CD14-positive monocyte (primary cell): ENCODE results near the gene PDP2. TPM values are rescaled to one million over a fixed set of nuclear protein-coding genes. Genes with fewer than 3 reads are reported as not detected.
A peak's percentile ranks its signal among the peaks of the same experiment; 100 is the strongest.

Experiments
- DNase-seq, 3 donors: peaks; one replicate each; pipeline ENCODE4 v3.0.0-alpha.2; 2011 to 2022
- H2AFZ ChIP-seq: 2 replicates; pipeline ENCODE4 v1.6.0; 2012; ENCODE audit warnings: mild to moderate bottlenecking, low read depth, low read length, inconsistent platforms; ENCODE audit not compliant: insufficient read depth, poor library complexity, severe bottlenecking
- H3K27ac ChIP-seq, 2 donors: 1 replicate in 1 of 2; 2 replicates in 1 of 2; pipeline ENCODE4 v1.5.1; 2012 to 2013; ENCODE audit warnings: low read length in 2 of 2, control low read depth in 1 of 2, inconsistent platforms in 1 of 2, low read depth in 1 of 2, mild to moderate bottlenecking in 1 of 2
- H3K27me3 ChIP-seq, 2 donors: one replicate each; pipeline versions ENCODE4 v1.6.0 to v1.6.1; 2011 to 2013; ENCODE audit warnings: low read length in 2 of 2; ENCODE audit not compliant: control insufficient read depth in 2 of 2, insufficient read depth in 2 of 2
- H3K36me3 ChIP-seq, 2 donors: replicated peaks in 1 of 2; 1 replicate in 1 of 2; 2 replicates in 1 of 2; pipeline versions ENCODE4 v1.5.1 to v1.6.1; 2012 to 2013; ENCODE audit warnings: low read length in 2 of 2, control low read depth in 1 of 2, inconsistent platforms in 1 of 2, mild to moderate bottlenecking in 1 of 2; ENCODE audit not compliant: insufficient read depth in 2 of 2, control insufficient read depth in 1 of 2
- H3K4me1 ChIP-seq, 2 donors: 1 replicate in 1 of 2; 2 replicates in 1 of 2; pipeline versions ENCODE4 v1.5.1 to v1.6.1; 2012 to 2013; ENCODE audit warnings: low read length in 2 of 2, control low read depth in 1 of 2, inconsistent platforms in 1 of 2, mild to moderate bottlenecking in 1 of 2, moderate library complexity in 1 of 2; ENCODE audit not compliant: insufficient read depth in 2 of 2, control insufficient read depth in 1 of 2
- H3K4me2 ChIP-seq: replicated peaks from 2 replicates; pipeline ENCODE3; 2012; ENCODE audit warnings: low read length, moderate library complexity, mild to moderate bottlenecking; ENCODE audit not compliant: poor library complexity, severe bottlenecking; ENCODE audit errors: extremely low read depth
- H3K4me3 ChIP-seq, 3 experiments: fragments of 200-600 bp in 1 of 3; sonication (generic) in 1 of 3; replicated peaks in 1 of 3; 1 replicate in 2 of 3; 2 replicates in 1 of 3; pipeline ENCODE4 v1.5.1; 2011 to 2013; ENCODE audit warnings: low read length in 3 of 3, mild to moderate bottlenecking in 3 of 3, control low read depth in 2 of 3, low read depth in 2 of 3, inconsistent platforms in 1 of 3, moderate library complexity in 1 of 3
- H3K79me2 ChIP-seq: 2 replicates; pipeline ENCODE4 v1.6.0; 2012; ENCODE audit warnings: mild to moderate bottlenecking, control low read depth, inconsistent platforms, low read length, moderate library complexity; ENCODE audit not compliant: insufficient read depth
- H3K9ac ChIP-seq: 2 replicates; pipeline ENCODE4 v1.6.0; 2017; ENCODE audit warnings: low read length, mild to moderate bottlenecking; ENCODE audit not compliant: insufficient read depth, poor library complexity, severe bottlenecking
- H3K9me3 ChIP-seq, 2 donors: replicated peaks in 1 of 2; 1 replicate in 1 of 2; 2 replicates in 1 of 2; pipeline versions ENCODE4 v1.5.1 to v1.6.1; 2012 to 2013; ENCODE audit warnings: low read length in 2 of 2, control low read depth in 1 of 2; ENCODE audit not compliant: control insufficient read depth in 1 of 2, insufficient read depth in 1 of 2
- H4K20me1 ChIP-seq: 2 replicates; pipeline ENCODE4 v1.6.0; 2012; ENCODE audit warnings: mild to moderate bottlenecking, low read length, control low read depth, moderate library complexity; ENCODE audit not compliant: insufficient read depth
- H3K27ac Mint-ChIP-seq, 7 donors: one replicate each; pipeline ENCODE4 v1.8.0; 2020; ENCODE audit warnings: mild to moderate bottlenecking in 7 of 7, mixed read lengths in 7 of 7, moderate library complexity in 6 of 7, inconsistent platforms in 2 of 7
- H3K27me3 Mint-ChIP-seq, 3 donors: one replicate each; pipeline ENCODE4 v1.8.0; 2021 to 2022; ENCODE audit warnings: low read depth in 3 of 3, mild to moderate bottlenecking in 3 of 3, mixed read lengths in 3 of 3, moderate library complexity in 3 of 3, inconsistent platforms in 1 of 3
- H3K36me3 Mint-ChIP-seq, 2 donors: one replicate each; pipeline ENCODE4 v1.8.0; 2020; ENCODE audit warnings: mixed read lengths in 2 of 2, inconsistent platforms in 1 of 2, mild to moderate bottlenecking in 1 of 2
- H3K4me1 Mint-ChIP-seq: one replicate; pipeline ENCODE4 v1.8.0; 2020; ENCODE audit warnings: mild to moderate bottlenecking, mixed read lengths
- H3K4me3 Mint-ChIP-seq, 2 donors: one replicate each; pipeline ENCODE4 v1.8.0; 2020; ENCODE audit warnings: mild to moderate bottlenecking in 2 of 2, mixed read lengths in 2 of 2, moderate library complexity in 1 of 2
- H3K9me3 Mint-ChIP-seq, 7 donors: one replicate each; pipeline ENCODE4 v1.8.0; 2020 to 2022; ENCODE audit warnings: mixed read lengths in 7 of 7, mild to moderate bottlenecking in 6 of 7, moderate library complexity in 6 of 7, inconsistent platforms in 2 of 7
- CTCF ChIP-seq: fragments of 200-600 bp; IDR thresholded peaks from one replicate; pipeline ENCODE4 v1.8.0; 2022; ENCODE audit warnings: antibody characterized with exemption, mild to moderate bottlenecking
- WGBS: methylation state at CpG from one replicate; pipeline ENCODE4 v1.1.5; 2013; ENCODE audit warnings: missing lambda C conversion rate; ENCODE audit not compliant: insufficient coverage; 5-methylcytosine and 5-hydroxymethylcytosine counted together
- intact Hi-C, 2 donors: fragments of 100-400 bp; cut with micrococcal nuclease; formaldehyde crosslinking; loops; one replicate each; pipeline versions ENCODE4 v1.15.0 to v1.15.1; 2023
- polyA plus RNA-seq, 3 donors: library from polyadenylated mRNA; depleted of rRNA in 1 of 3; unstranded in 2 of 3; stranded (reverse) in 1 of 3; fragments of 300-500 nt in 2 of 3; fragments of >200 nt in 1 of 3; fragmentation: Illumina TruSeq in 2 of 3; gene quantifications; 1 replicate in 2 of 3; 2 replicates in 1 of 3; pipeline ENCODE4 v1.2.3, GENCODE V29; 2012 to 2021

PDP2 gene
- polyA plus RNA-seq, 3 donors, result 1.1 TPM; not detected in 2

- H3K27ac Mint-ChIP-seq, result no peak overlapping the region
- Histone ChIP-seq H3K27ac (no peak overlapping the region), H3K9ac (no peak overlapping the region), H3K4me2 (no peak overlapping the region), H4K20me1 (no peaks in the 10 kb centered on the region), H2AFZ (no peak overlapping the region), H3K9me3 (peaks cover 0 to 14% of the 10 kb centered on the region in 2 donors), H3K4me1 (peaks cover 13 to 16% of the 10 kb centered on the region in 2 donors), H3K4me3 (no peak overlapping the region), H3K27me3 (peaks cover 22 to 60% of the 10 kb centered on the region in 2 donors), H3K36me3 (no peaks in the 10 kb centered on the region), H3K79me2 (no peaks in the 10 kb centered on the region)
- DNase-seq, result no peak
- H3K36me3 Mint-ChIP-seq, result peaks cover 0 to 9% of the 10 kb centered on the region in 2 donors
- peaks cover 22% of the 10 kb centered on the region for H3K4me1 Mint-ChIP-seq
- no peak for TF ChIP-seq CTCF
- H3K4me3 Mint-ChIP-seq, result peak overlapping the region in 1 of 2 donors; percentile 80
- H3K9me3 Mint-ChIP-seq, result peaks cover 0 to 11% (median 3%) of the 10 kb centered on the region in 7 donors
- intact Hi-C loops, result no loop called here
- 100% methylated on average over 1 of the region's 1 CpG for WGBS
- peaks cover 60 to 86% (median 69%) of the 10 kb centered on the region in 3 donors for H3K27me3 Mint-ChIP-seq
Measured at GRCh38 chr16:66846266-66846665, 34.0 kb upstream of the PDP2 start.

DNA sequence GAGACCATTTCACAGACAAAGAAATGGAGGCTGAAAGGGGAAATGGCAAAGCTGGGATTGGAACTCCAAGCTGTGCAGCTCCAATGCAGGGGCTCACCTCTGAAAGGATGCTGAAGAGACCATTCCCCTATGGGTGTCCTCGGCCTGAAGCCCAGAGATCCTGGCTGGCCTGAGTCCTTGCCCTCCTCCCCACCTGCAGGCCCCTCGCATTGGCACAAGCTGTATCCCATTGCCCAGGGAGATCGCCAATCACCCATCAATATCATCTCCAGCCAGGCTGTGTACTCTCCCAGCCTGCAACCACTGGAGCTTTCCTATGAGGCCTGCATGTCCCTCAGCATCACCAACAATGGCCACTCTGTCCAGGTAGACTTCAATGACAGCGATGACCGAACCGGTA lies 33.5 kb upstream of the PDP2 start:
- H3K27me3 ChIP-seq, result peaks cover 22 to 62% of the 10 kb centered on the region in 2 donors
- Mint-ChIP-seq H3K36me3 (peaks cover 0 to 9% of the 10 kb centered on the region in 2 donors), H3K9me3 (peaks cover 0 to 11% (median 3%) of the 10 kb centered on the region in 7 donors), H3K4me3 (peak overlapping the region in 1 of 2 donors; percentile 15), H3K27ac (no peak overlapping the region), H3K27me3 (peaks cover 61 to 91% (median 73%) of the 10 kb centered on the region in 3 donors), H3K4me1 (peaks cover 22% of the 10 kb centered on the region)
- H3K27ac ChIP-seq, result no peak overlapping the region
- no peaks in the 10 kb centered on the region for H3K79me2 ChIP-seq
- H4K20me1 ChIP-seq, result no peaks in the 10 kb centered on the region
- H3K4me3 ChIP-seq, result no peak overlapping the region
- H3K4me2 ChIP-seq, result no peak overlapping the region
- no peak for DNase-seq
- H3K36me3 ChIP-seq, result no peaks in the 10 kb centered on the region
- peaks cover 0 to 14% of the 10 kb centered on the region in 2 donors for H3K9me3 ChIP-seq
- WGBS, result 97% methylated on average over 6 of the region's 6 CpGs
- H2AFZ ChIP-seq, result no peak overlapping the region
- TF ChIP-seq CTCF, result no peak
- H3K4me1 ChIP-seq, result peaks cover 13 to 16% of the 10 kb centered on the region in 2 donors
- intact Hi-C loops, result no loop called here
- H3K9ac ChIP-seq, result no peak overlapping the region
